ENCODE measurements around the gene P2RY2.
"Not testable (repeated sequence)": the region's sequence is repeated elsewhere in the genome, so short reads cannot be mapped to it uniquely, and the experiment has no call there.

Gene P2RY2

GRCh38 chr11:73228268-73229134 lies 10.4 kb downstream of the P2RY2 start:
- no peak for DNase-seq (ENCODE audit: low spot score)
- TF ChIP-seq, protein P1, sequence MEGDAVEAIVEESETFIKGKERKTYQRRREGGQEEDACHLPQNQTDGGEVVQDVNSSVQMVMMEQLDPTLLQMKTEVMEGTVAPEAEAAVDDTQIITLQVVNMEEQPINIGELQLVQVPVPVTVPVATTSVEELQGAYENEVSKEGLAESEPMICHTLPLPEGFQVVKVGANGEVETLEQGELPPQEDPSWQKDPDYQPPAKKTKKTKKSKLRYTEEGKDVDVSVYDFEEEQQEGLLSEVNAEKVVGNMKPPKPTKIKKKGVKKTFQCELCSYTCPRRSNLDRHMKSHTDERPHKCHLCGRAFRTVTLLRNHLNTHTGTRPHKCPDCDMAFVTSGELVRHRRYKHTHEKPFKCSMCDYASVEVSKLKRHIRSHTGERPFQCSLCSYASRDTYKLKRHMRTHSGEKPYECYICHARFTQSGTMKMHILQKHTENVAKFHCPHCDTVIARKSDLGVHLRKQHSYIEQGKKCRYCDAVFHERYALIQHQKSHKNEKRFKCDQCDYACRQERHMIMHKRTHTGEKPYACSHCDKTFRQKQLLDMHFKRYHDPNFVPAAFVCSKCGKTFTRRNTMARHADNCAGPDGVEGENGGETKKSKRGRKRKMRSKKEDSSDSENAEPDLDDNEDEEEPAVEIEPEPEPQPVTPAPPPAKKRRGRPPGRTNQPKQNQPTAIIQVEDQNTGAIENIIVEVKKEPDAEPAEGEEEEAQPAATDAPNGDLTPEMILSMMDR (IDR thresholded peaks at IDR 0.05; ENCODE audit: borderline replicate concordance, control extremely low read depth, extremely low read depth, insufficient read depth, missing control alignments), result no peak
- in situ Hi-C loops (cut with MboI; ENCODE audit: low sequenced_read_pairs, unreplicated experiment), result no loop called here

DNA sequence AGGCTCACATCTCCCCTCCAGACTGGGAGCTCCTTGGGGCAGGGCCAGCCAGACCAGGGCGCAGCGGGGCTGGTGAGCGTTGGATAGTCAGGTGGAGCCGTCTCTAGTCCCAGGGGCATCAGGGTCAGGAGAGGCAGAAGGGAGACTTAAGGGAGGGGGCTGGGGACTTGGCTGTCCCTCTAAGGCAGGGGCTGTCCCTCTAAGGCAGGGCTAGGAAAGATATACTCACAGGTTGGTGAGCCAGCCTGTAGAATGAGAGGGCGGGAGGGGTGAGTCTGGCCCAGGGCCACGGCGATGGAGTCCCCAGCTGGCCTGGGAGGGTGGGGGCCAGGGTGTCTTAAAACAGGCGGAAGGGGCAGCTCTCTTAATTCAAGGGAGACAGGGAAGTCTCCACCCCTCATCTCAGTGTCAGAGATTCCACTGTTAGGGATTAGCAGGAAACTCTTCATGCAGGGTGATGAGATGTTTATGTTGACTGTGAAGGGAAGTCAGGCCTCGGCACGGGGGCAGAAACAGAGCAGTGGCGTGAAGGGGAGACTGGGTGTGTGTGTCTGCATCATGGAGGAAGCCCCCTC lies 11.3 kb downstream of the P2RY2 start:
- DNase-seq (ENCODE audit: low spot score), result no peak
- in situ Hi-C loops (cut with MboI; ENCODE audit: low sequenced_read_pairs, unreplicated experiment), result no loop called here
- TF ChIP-seq, protein P1 (IDR thresholded peaks at IDR 0.05; ENCODE audit: borderline replicate concordance, control extremely low read depth, extremely low read depth, insufficient read depth, missing control alignments), result no peak

DNA sequence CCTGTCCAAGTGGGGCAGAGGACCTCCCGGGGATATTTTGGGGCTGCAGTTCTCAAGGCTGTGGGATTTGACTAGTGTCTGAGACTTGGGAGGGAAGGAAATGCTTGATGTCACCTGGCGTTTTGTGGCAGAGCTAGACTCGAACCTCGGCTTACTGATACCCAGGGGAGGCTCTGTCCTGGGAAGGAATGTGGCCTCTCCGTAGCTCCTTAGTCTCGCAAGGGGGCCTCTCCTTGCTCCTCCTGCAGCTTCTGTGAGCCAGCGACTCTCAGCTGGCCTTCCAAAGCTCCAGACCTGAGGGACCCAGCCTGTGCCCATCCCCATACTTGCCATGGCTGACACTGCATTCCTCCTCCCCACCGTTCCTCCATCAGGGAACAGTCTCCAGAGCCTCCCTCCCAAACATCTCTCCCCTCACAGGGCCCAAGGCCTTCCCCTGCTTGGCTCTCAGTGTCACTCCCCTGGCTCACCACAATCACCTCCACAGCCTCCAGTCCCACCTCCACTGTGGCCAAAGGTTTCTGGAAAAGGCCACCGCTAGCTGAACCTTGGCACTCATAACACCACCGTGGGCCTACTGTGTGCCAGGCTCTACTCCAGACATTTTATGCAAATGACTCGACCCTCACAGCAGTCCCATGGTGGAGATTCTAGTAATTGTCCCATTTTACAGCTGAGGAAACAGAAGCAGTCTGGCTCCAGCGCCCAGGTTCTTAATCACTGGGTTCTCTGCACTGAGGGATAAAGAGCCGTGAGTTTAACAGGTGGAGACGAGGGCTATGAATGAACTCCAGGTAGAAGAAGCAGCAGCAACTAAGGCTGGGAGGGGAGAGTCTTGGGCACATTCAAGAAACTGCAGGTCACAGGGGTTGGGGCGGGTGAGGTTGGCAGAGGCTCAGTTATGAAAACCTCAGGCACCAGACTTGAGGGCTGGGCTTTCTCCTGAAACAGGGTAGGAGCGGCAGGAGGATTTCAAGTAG lies 12.1 kb downstream of the P2RY2 start:
- no peak for DNase-seq (ENCODE audit: low spot score)
- TF ChIP-seq, protein P1 (IDR thresholded peaks at IDR 0.05; ENCODE audit: borderline replicate concordance, control extremely low read depth, extremely low read depth, insufficient read depth, missing control alignments), result no peak
- in situ Hi-C loops (cut with MboI; ENCODE audit: low sequenced_read_pairs, unreplicated experiment), result loop anchor here (5.0 kb wide), 1 partner anchor 38 kb away; no protein-coding TSS in a partner anchor

- in situ Hi-C loops (cut with MboI; ENCODE audit: low sequenced_read_pairs, unreplicated experiment), result loop anchor here (5.0 kb wide), 1 partner anchor 39 kb away; no protein-coding TSS in a partner anchor
- no peak for DNase-seq (ENCODE audit: low spot score)
- TF ChIP-seq, protein P1 (IDR thresholded peaks at IDR 0.05; ENCODE audit: borderline replicate concordance, control extremely low read depth, extremely low read depth, insufficient read depth, missing control alignments), result no peak
Measured at GRCh38 chr11:73230931-73231330, 12.8 kb downstream of the P2RY2 start.

DNA sequence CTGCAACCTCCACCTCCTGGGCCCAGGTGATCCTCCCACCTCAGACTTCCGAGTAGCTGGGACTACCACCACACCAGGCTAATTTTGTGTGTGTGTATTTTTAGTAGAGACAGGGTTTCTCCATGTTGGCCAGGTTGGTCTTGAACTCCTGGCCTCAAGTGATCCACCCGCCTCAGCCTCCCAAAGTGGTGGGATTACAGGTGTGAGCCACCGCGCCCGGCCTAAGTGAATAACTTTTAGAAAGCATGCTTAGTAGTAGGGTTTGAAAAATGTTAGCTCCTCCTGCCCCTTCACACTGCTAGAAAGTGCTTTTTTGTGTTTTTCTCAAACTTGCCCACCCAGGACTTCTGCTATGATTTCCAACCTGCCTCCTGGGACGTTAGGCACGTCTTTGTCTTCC lies 14.4 kb downstream of the P2RY2 start:
- not testable (repeated sequence) for DNase-seq (ENCODE audit: low spot score)
- in situ Hi-C loops (cut with MboI; ENCODE audit: low sequenced_read_pairs, unreplicated experiment), result loop anchor here (5.0 kb wide), 1 partner anchor 40 kb away; no protein-coding TSS in a partner anchor

GRCh38 chr11:73233211-73233610 lies 15.1 kb downstream of the P2RY2 start:
- TF ChIP-seq, protein P1 (IDR thresholded peaks at IDR 0.05; ENCODE audit: borderline replicate concordance, control extremely low read depth, extremely low read depth, insufficient read depth, missing control alignments), result no peak
- no peak for DNase-seq (ENCODE audit: low spot score)
- in situ Hi-C loops (cut with MboI; ENCODE audit: low sequenced_read_pairs, unreplicated experiment), result loop anchor here (5.0 kb wide), 1 partner anchor 41 kb away; no protein-coding TSS in a partner anchor

All from GM13976 (cell line).